IPS-18a (cell line): ENCODE data around the gene CCDC116.
"Not testable (repeated sequence)": the region's sequence is repeated elsewhere in the genome, so short reads cannot be mapped to it uniquely, and the experiment has no call there.

Experiments
- H3K27ac ChIP-seq: one replicate; pipeline ENCODE4 v1.5.1; 2013; ENCODE audit warnings: low read length
- H3K27me3 ChIP-seq: one replicate; pipeline ENCODE4 v1.6.1; 2013; ENCODE audit warnings: mild to moderate bottlenecking, low read length; ENCODE audit not compliant: control insufficient read depth, insufficient read depth
- H3K36me3 ChIP-seq: one replicate; pipeline ENCODE4 v1.6.1; 2013; ENCODE audit warnings: low read depth, low read length; ENCODE audit not compliant: control insufficient read depth
- H3K4me1 ChIP-seq: one replicate; pipeline ENCODE4 v1.6.1; 2013; ENCODE audit warnings: low read depth, low read length; ENCODE audit not compliant: control insufficient read depth
- H3K4me3 ChIP-seq: one replicate; pipeline ENCODE4 v1.5.1; 2013; ENCODE audit warnings: low read length
- H3K9ac ChIP-seq: one replicate; pipeline ENCODE4 v1.6.1; 2013; ENCODE audit warnings: mild to moderate bottlenecking, low read length, moderate library complexity
- H3K9me3 ChIP-seq: one replicate; pipeline ENCODE4 v1.6.1; 2013; ENCODE audit warnings: low read depth, low read length; ENCODE audit not compliant: control insufficient read depth

CCDC116 gene

GRCh38 chr22:21665047-21665851, 32.7 kb downstream of the CCDC116 start:
- H3K9ac ChIP-seq = no peak overlapping the region
- H3K9me3 ChIP-seq = no peaks in the 10 kb centered on the region
- H3K27ac ChIP-seq = no peak overlapping the region
- no peaks in the 10 kb centered on the region for H3K27me3 ChIP-seq
- H3K4me1 ChIP-seq = no peaks in the 10 kb centered on the region
- H3K36me3 ChIP-seq = no peaks in the 10 kb centered on the region
- H3K4me3 ChIP-seq = peak overlapping the region; percentile 91

GRCh38 chr22:21666786-21667185, 34.2 kb downstream of the CCDC116 start:
- peak overlapping the region; percentile 91 for H3K4me3 ChIP-seq
- H3K9me3 ChIP-seq = no peaks in the 10 kb centered on the region
- no peak overlapping the region for H3K27ac ChIP-seq
- H3K4me1 ChIP-seq = no peaks in the 10 kb centered on the region
- no peaks in the 10 kb centered on the region for H3K27me3 ChIP-seq
- peaks cover 15% of the 10 kb centered on the region for H3K36me3 ChIP-seq
- peak overlapping the region; percentile 58 for H3K9ac ChIP-seq

GRCh38 chr22:21669026-21669425, 36.5 kb downstream of the CCDC116 start:
- no peak overlapping the region for H3K9ac ChIP-seq
- H3K9me3 ChIP-seq = no peaks in the 10 kb centered on the region
- peaks cover 28% of the 10 kb centered on the region for H3K36me3 ChIP-seq
- no peaks in the 10 kb centered on the region for H3K27me3 ChIP-seq
- H3K4me3 ChIP-seq = no peak overlapping the region
- no peaks in the 10 kb centered on the region for H3K4me1 ChIP-seq
- no peak overlapping the region for H3K27ac ChIP-seq

DNA sequence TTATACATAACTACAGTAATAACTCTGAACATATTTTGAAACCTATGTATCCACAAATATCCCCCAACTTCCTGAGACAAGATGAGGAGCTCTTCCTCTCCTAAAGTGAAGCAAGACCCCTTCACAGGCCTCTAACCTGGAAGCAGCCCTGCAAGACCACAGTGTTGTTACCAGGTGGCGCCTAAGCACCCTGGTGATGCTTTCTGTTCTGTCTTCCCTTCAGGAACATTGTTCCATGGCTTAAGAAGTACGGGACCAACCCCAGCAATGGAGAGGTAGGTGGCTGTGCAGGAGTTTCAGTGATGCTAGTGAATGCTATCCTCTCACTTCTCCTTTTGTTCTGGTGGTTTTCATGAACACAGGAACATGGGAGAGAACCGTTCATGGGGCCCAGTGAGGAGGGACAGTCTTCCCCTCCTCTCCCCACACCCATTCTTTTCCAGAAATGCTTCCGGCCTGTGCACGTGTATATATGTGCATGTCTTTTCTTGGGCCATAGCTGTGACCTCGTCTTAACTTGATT, 39.6 kb downstream of the CCDC116 start:
- no peaks in the 10 kb centered on the region for H3K27me3 ChIP-seq
- H3K36me3 ChIP-seq = peaks cover 47% of the 10 kb centered on the region
- H3K9ac ChIP-seq = no peak overlapping the region
- H3K27ac ChIP-seq = no peak overlapping the region
- H3K4me3 ChIP-seq = no peak overlapping the region
- no peaks in the 10 kb centered on the region for H3K9me3 ChIP-seq
- H3K4me1 ChIP-seq = no peaks in the 10 kb centered on the region

DNA sequence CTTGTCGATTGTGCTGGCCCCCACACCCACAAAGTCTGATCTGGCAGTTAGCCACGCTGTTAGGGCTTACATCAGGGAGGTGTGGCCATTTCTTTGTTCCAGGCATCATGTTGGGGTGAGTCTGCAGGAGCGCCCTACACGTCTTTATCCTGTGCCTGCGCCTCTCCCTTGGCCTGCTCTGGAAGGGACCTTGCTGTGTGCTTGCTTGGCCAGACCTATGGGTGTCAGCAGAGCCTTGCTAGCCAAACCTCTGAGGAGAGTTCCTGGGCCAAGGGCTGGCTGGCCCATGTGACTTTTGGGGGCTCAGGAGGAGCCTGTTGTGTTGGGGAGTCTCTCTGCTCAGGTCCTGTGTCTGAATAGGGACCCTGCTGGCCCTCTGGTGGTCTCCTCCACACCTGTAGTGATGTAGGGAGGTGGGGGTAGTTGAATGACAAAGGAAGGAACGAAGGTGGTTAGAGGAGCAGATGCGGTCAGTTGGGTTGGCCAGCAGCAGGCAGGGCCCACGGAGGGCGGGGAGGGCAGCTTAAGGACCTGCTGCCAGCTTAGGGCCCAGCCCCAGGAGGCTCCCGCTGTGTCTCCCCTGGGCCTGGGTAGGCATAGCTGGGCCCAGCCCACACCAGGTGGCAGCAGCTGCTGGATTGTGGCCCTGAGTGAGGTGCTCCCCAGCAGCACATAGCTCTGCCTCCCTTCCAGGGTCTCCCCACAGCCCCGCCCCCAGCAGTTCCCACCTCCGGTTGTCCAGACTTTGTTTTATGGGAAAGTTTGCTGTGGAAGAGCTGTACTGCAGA, 41.2 kb downstream of the CCDC116 start:
- Histone ChIP-seq H3K27ac (no peak overlapping the region), H3K4me3 (no peak overlapping the region), H3K4me1 (no peaks in the 10 kb centered on the region), H3K36me3 (peaks cover 47% of the 10 kb centered on the region), H3K9ac (no peak overlapping the region), H3K27me3 (no peaks in the 10 kb centered on the region), H3K9me3 (no peaks in the 10 kb centered on the region)

DNA sequence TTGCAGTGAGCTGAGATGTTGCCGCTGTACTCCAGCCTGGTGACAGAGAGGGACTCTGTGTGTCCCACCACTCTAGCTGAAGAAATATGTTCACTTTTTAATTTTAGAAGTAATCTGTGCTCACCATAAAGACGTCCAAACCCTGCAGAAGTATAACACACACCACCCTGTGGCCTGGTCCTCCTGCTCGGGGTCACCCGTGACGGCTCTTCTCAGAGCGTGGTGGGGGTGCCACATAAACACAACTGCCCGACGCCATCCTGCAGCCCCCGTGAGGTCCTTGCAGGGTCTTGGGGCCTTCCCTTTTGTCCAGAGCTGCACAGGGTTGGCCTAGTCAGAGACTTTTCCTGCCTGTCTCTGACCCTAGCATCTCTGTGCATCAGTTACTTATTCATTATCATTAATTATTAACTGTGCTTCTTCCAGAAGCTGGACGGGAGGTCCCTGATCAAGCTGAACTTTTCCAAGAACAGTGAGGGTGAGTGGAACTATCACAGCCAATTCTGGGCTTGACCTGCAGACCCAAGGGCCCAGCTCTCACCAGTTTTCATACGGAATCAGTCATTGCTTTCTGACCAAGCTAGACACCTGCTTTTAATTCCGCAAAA, 42.2 kb downstream of the CCDC116 start:
- H3K27ac ChIP-seq = no peak overlapping the region
- H3K36me3 ChIP-seq = peaks cover 47% of the 10 kb centered on the region
- no peaks in the 10 kb centered on the region for H3K27me3 ChIP-seq

DNA sequence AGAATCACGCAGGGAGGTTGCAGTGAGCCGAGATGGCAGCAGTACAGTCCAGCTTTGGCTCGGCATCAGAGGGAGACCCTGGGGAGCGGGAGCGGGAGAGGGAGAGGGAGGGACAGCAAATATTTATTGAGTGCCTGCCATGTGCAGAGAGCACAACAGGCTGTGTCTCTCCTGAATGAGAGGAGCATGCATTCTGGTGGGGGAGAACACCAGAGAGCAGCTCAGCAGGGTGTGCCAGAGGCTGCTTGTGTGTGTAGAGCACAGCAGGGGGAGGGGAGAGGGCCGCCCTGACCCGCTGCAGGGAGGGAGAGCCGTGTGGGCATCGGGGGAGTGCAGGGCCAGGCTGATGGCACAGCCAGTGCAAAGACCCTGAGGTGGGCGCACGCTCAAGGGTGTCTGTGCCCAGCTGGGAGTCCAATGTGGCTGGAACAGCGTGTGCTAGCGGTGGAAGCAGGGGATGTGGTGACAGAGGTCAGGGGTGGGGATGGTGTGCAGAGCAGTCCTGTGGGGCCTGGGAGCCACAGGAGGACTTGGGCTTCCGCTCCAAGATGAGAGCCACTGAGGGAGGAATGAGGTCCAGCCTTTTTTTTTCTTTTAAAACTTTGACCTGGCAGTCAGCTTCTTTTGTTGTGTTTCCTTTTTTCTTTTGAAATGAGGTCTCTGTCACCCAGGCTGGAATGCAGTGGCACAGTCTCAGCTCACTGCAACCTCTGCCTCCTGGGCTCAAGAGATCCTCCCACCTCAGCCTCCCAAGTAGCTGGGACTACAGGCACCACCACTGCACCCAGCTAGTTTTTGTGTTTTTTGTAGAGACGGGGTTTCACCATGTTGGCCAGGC, 45.3 kb downstream of the CCDC116 start:
- Histone ChIP-seq H3K4me3 (no peak overlapping the region), H3K9me3 (no peaks in the 10 kb centered on the region), H3K27me3 (no peaks in the 10 kb centered on the region), H3K9ac (no peak overlapping the region), H3K36me3 (peaks cover 23% of the 10 kb centered on the region), H3K27ac (no peak overlapping the region), H3K4me1 (no peaks in the 10 kb centered on the region)

More for the DNA sequence above, 42.2 kb downstream of the CCDC116 start:
- no peaks in the 10 kb centered on the region for H3K9me3 ChIP-seq
- no peak overlapping the region for H3K9ac ChIP-seq
- no peak overlapping the region for H3K4me3 ChIP-seq
- H3K4me1 ChIP-seq = no peaks in the 10 kb centered on the region

GRCh38 chr22:21678842-21679241, 46.3 kb downstream of the CCDC116 start:
- not testable (repeated sequence) for H3K4me1 ChIP-seq, H3K9ac ChIP-seq, H3K27ac ChIP-seq, H3K9me3 ChIP-seq, H3K27me3 ChIP-seq, H3K4me3 ChIP-seq
- peaks cover 19% of the 10 kb centered on the region for H3K36me3 ChIP-seq

GRCh38 chr22:21679383-21679782, 46.8 kb downstream of the CCDC116 start:
- Histone ChIP-seq H3K27ac (no peak overlapping the region), H3K9ac (no peak overlapping the region), H3K36me3 (peaks cover 16% of the 10 kb centered on the region), H3K9me3 (no peaks in the 10 kb centered on the region), H3K4me3 (no peak overlapping the region), H3K27me3 (no peaks in the 10 kb centered on the region), H3K4me1 (no peaks in the 10 kb centered on the region)

DNA sequence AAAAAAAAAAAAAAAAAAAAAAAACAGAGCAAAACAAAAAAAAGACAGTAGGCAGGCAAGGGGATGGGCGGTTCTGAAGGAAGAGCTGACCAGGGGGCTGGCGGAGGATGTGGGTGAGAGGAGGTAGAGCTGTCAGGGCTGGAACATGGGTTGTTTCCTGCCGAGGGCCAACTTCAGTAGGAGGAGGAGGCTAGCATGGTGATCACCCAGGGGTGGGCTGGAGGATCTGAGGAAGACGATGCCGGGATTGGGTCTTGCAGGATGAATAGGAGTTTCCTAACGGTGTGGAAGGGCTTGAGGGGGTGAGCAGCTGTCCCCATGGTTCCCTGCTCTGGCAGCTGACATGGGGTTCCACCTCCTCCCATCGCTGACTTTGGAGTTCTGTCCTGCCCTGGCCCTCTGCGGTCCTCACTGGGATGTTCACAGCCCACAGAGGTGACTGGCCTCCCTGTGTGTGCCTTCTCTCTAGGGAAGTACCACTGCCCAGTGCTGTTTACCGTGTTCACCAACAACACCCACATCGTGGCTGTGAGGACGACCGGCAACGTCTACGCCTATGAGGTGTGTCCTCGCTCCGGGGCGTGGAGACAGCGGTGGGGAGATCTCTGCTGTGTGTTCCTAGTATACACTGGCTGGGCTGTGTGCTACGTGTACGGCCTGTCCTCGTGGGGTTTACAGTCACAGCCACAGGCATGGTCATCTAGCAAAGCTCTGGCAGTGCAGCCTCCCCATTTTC, 48.4 kb downstream of the CCDC116 start:
- no peaks in the 10 kb centered on the region for H3K36me3 ChIP-seq
- H3K9ac ChIP-seq = no peak overlapping the region
- H3K27ac ChIP-seq = no peak overlapping the region
- H3K4me1 ChIP-seq = no peaks in the 10 kb centered on the region
- H3K4me3 ChIP-seq = no peak overlapping the region
- no peaks in the 10 kb centered on the region for H3K27me3 ChIP-seq
- H3K9me3 ChIP-seq = no peaks in the 10 kb centered on the region
